Measurements from ENCODE around the gene FANCI. TPM values are rescaled to one million over a fixed set of nuclear protein-coding genes. Genes with fewer than 3 reads are reported as not detected.
"Not testable (repeated sequence)": the region's sequence is repeated elsewhere in the genome, so short reads cannot be mapped to it uniquely, and the experiment has no call there.

The FANCI gene
- total RNA-seq, 6 donors from 2014 or later, result 5.0 to 10.9 (median 6.6) TPM

DNA sequence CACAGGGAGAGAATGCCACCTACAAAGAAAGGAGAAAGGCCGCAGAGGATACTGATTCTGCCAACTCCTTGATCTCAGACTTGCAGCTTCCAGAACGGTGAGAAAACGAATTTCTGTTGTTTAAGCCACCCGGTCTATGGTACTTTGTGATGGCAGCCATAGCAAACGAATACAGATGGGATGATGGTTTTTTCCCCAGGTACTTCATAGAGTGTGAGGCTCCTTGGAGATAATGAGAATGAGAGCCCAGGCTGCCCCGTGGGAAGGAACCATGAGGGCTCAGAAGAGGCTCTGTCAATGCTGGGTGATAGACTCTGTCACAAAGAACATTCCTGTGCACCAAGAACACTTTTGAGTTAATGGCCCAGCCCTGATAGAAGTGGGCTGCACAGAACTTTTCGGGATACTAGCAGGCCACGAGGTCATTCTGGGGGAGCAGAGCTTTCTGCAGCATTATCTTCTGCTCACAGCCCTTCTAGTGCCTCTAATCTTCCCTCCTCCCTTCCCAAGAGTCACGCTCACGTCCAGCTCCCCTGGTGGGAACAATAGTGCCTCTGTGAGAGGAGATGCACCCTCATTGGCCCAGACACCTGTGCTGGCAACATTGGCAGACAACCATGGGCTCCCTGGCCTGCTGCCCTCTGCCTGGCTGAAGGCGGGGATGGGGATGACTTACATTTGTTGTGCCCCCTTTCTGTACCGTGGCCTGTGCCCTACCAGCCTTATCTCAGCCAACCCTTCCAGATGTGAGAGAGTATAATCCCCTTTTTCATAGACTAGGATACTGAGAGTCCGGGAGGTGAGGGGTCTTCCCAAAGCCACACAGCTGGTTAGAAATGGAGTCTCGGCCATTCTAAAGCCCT is 17.2 kb upstream of the FANCI start:
- 87 to 90% methylated on average over 14 of the region's 14 CpGs for WGBS, 2 donors
- Histone ChIP-seq H3K4me3 (no peak overlapping the region), H3K36me3 (no peaks in the 10 kb centered on the region), H3K27me3 (no peaks in the 10 kb centered on the region), H3K4me1 (no peaks in the 10 kb centered on the region), H3K27ac (no peak overlapping the region), H3K9me3 (no peaks in the 10 kb centered on the region)
- DNase-seq (no peak), ATAC-seq (ENCODE audit: low FRiP score in 2 of 2) (no peak)
- TF ChIP-seq, protein P1, sequence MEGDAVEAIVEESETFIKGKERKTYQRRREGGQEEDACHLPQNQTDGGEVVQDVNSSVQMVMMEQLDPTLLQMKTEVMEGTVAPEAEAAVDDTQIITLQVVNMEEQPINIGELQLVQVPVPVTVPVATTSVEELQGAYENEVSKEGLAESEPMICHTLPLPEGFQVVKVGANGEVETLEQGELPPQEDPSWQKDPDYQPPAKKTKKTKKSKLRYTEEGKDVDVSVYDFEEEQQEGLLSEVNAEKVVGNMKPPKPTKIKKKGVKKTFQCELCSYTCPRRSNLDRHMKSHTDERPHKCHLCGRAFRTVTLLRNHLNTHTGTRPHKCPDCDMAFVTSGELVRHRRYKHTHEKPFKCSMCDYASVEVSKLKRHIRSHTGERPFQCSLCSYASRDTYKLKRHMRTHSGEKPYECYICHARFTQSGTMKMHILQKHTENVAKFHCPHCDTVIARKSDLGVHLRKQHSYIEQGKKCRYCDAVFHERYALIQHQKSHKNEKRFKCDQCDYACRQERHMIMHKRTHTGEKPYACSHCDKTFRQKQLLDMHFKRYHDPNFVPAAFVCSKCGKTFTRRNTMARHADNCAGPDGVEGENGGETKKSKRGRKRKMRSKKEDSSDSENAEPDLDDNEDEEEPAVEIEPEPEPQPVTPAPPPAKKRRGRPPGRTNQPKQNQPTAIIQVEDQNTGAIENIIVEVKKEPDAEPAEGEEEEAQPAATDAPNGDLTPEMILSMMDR (IDR thresholded peaks at IDR 0.05), result no peak
- TF ChIP-seq POLR2AphosphoS5 (IDR thresholded peaks at IDR 0.05) (no peak), POLR2A (IDR thresholded peaks at IDR 0.05) (no peak), EP300 (IDR thresholded peaks at IDR 0.05) (no peak)

DNA sequence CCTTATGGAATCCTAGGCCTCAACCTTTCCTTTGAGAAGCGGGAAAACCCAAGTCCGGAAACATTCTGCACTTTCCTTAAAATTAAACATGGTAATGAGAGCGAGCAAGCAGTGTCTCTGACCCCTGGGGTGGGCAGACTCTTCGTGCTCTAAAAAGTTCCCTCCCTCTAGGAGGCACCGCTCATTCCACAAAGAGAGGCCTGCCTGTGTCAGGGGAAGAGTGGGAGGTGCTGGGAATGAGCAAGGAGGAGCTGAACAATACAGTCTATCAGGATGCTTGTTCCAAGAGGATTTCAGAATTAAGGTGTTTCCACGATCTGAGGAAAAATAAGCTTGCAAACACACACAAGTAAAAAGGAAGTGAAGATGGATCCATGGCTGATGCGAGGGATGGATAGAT is 16.4 kb upstream of the FANCI start:
- H3K36me3 ChIP-seq, result no peaks in the 10 kb centered on the region
- H3K9me3 ChIP-seq, result no peaks in the 10 kb centered on the region
- no peaks in the 10 kb centered on the region for H3K27me3 ChIP-seq
- WGBS, 2 donors, result 76 to 83% methylated on average over 7 of the region's 7 CpGs
- H3K4me3 ChIP-seq, result no peak overlapping the region
- H3K27ac ChIP-seq, result no peak overlapping the region
- TF ChIP-seq POLR2AphosphoS5 (IDR thresholded peaks at IDR 0.05), result no peak
- TF ChIP-seq, protein P1 (IDR thresholded peaks at IDR 0.05), result no peak
- no peak for TF ChIP-seq EP300 (IDR thresholded peaks at IDR 0.05)
- TF ChIP-seq POLR2A (IDR thresholded peaks at IDR 0.05), result no peak
- DNase-seq (no peak), ATAC-seq (ENCODE audit: low FRiP score in 2 of 2) (no peak)
- no peaks in the 10 kb centered on the region for H3K4me1 ChIP-seq

DNA sequence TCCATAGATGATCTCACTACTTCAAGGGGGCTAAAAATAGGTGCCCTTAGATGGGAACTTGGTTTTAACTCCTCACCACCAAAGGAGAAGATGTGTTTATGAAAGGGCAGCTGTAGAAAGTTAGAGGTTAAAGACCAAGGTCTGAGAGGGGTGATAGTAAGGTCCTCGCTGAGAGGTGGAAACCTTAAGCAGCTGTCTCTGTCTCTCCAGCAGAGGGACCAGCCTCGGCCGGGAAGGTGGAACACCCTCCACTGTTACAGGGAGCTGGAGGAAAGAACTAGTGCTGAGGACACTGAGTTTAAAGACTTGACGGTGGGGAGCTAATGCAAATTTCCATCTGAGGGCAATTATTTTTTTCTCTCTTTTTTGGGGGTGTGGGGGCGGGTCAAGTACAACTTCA is 13.5 kb upstream of the FANCI start:
- TF ChIP-seq POLR2AphosphoS5 (IDR thresholded peaks at IDR 0.05), result no peak
- no peak for TF ChIP-seq EP300 (IDR thresholded peaks at IDR 0.05)
- TF ChIP-seq POLR2A (IDR thresholded peaks at IDR 0.05), result no peak
- TF ChIP-seq, protein P1 (IDR thresholded peaks at IDR 0.05), result no peak
- Histone ChIP-seq H3K9me3 (no peaks in the 10 kb centered on the region), H3K36me3 (no peaks in the 10 kb centered on the region), H3K27me3 (no peaks in the 10 kb centered on the region), H3K4me3 (no peak overlapping the region), H3K4me1 (no peaks in the 10 kb centered on the region), H3K27ac (no peak overlapping the region)
- WGBS, 2 donors, result 44 to 56% methylated on average over 5 of the region's 5 CpGs
- ATAC-seq (ENCODE audit: low FRiP score in 2 of 2) (no peak), DNase-seq (no peak)

DNA sequence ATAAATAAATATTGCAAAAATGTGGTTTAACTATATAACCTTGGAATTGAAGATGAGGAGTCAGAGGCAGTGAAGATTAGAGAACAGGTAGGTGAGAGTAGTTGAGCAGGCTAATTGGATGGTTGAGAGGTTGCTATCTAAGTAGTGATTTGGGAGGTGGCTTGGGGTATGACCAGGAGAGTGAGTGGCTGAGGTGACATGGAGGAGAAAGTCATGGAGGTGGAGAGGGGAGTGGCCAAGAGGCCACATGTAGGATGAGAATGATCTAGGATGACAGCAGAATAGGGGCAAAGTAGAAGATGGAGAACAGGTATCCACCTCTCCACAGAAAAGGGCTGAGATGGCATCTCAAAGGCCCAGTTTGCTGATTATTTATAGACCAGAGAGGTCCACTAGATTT is 11.9 kb upstream of the FANCI start:
- Histone ChIP-seq H3K9me3 (no peaks in the 10 kb centered on the region), H3K4me1 (no peaks in the 10 kb centered on the region), H3K27me3 (no peaks in the 10 kb centered on the region), H3K36me3 (no peaks in the 10 kb centered on the region), H3K4me3 (no peak overlapping the region), H3K27ac (no peak overlapping the region)
- no peak for DNase-seq
- TF ChIP-seq EP300 (IDR thresholded peaks at IDR 0.05) (no peak), POLR2AphosphoS5 (IDR thresholded peaks at IDR 0.05) (no peak), POLR2A (IDR thresholded peaks at IDR 0.05) (no peak)
- TF ChIP-seq, protein P1 (IDR thresholded peaks at IDR 0.05), result no peak
- no peak for ATAC-seq (ENCODE audit: low FRiP score in 2 of 2)

DNA sequence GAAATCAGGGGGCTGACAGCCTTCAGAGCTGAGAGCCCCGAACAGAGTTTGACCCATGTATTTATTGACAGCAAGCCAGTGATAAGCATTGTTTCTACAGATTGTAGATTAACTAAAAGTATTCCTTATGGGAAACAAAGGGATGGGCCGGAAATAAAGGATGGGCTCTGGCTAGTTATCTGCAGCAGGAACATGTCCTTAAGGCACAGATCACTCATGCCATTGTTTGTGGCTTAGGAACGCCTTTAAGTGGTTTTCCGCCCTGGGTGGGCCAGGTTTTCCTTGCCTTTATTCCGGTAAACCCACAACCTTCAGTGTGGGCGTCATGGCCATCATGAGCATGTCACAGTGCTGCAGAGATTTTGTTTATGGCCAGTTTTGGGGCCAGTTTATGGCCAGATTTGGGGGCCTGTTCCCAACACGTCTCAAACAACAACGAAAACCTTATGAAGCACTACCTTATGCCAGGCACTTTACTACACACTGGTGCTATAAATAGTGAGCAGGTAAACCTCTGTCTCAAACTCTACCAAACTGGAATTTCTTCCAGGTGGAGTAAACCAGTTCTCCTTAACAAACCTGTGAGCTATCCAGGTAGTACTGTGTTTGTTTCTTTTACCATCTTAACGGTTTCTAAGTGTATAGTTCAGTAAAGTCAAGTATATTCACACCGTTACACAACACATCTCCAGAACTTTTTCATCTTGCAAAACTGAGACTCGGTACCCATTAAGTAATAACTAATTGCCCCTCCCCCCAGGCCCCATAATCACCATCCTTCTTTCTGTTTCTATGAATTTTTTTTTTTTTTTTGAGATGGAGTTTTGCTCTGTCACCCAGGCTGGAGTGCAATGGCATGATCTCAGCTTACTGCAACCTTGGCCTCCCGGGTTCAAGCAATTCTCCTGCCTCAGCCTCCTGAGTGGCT is 3.6 kb upstream of the FANCI start:
- DNase-seq, H3K9me3 ChIP-seq, H3K36me3 ChIP-seq, H3K27ac ChIP-seq, H3K27me3 ChIP-seq, H3K4me3 ChIP-seq: not testable (repeated sequence)
- H3K4me1 ChIP-seq, result peaks cover 12 to 19% (median 15%) of the 10 kb centered on the region in 4 donors
- ATAC-seq (ENCODE audit: low FRiP score in 2 of 2), result peak in 1 of 2 donors; percentile 53
- WGBS, 2 donors, result 76 to 84% methylated on average over 12 of the region's 12 CpGs
